Measurements from ENCODE around the gene TRIM16.
"Not testable (repeated sequence)": the region's sequence is repeated elsewhere in the genome, so short reads cannot be mapped to it uniquely, and the experiment has no call there.

- TF ChIP-seq, protein P1, sequence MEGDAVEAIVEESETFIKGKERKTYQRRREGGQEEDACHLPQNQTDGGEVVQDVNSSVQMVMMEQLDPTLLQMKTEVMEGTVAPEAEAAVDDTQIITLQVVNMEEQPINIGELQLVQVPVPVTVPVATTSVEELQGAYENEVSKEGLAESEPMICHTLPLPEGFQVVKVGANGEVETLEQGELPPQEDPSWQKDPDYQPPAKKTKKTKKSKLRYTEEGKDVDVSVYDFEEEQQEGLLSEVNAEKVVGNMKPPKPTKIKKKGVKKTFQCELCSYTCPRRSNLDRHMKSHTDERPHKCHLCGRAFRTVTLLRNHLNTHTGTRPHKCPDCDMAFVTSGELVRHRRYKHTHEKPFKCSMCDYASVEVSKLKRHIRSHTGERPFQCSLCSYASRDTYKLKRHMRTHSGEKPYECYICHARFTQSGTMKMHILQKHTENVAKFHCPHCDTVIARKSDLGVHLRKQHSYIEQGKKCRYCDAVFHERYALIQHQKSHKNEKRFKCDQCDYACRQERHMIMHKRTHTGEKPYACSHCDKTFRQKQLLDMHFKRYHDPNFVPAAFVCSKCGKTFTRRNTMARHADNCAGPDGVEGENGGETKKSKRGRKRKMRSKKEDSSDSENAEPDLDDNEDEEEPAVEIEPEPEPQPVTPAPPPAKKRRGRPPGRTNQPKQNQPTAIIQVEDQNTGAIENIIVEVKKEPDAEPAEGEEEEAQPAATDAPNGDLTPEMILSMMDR (IDR thresholded peaks at IDR 0.05; ENCODE audit: low read length), result not testable (repeated sequence)
- not testable (repeated sequence) for TF ChIP-seq EZH2 (IDR thresholded peaks at IDR 0.05; ENCODE audit: borderline replicate concordance, low read length)
Observed at GRCh38 chr17:15642014-15642413, 42.1 kb downstream of the TRIM16 start.

Measured in OCI-LY1 (cell line).